ENCODE results near the gene ATP2A1.

The ATP2A1 gene

GRCh38 chr16:28912558-28912957, 34.3 kb downstream of the ATP2A1 start:
- H3K4me3 ChIP-seq (ENCODE audit: low read depth, low read length): no peak overlapping the region
- TF ChIP-seq CTCF (IDR thresholded peaks at IDR 0.05; ENCODE audit: low read depth, low read length): no peak

DNA sequence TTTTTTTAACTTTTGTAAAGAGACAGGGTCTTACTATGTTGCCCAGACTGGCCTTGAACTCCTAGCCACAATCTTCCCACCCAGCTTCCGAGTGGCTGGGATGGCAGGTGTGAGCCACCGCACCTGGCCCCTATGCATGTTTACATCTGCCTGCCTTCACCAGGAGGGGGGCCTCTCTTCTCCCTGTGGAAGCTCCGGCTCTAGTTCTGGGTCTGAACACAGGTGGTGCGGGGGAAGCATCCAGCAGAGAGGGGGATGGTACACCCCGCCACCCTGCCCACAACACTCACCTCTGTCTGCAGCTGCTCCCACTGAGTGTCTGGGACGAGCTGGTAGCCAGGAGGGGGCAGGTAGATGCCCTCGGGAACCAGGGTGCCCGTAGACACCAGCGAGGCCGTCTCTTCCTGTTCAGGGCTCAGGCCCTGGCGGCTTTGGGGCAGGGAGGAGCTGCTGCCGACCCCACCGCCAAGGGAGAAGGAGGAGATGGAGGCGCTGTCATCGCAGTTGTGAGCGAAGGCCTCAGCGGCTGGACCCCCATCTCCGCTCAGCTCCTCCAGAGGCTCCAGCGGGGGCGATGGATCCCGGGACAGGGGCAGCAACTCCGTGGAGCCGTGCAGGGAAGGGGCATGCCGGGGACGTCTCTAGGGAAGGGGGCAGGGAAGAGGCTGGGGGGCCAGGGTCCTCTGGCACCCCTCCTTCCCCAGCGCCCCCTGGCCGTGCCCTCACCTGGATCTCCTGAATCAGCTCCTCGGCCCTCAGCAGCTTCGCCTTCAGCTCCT, 35.8 kb downstream of the ATP2A1 start:
- no peak overlapping the region for H3K4me3 ChIP-seq (ENCODE audit: low read depth, low read length)
- TF ChIP-seq CTCF (IDR thresholded peaks at IDR 0.05; ENCODE audit: low read depth, low read length): no peak

- no peak overlapping the region for H3K4me3 ChIP-seq (ENCODE audit: low read depth, low read length)
- no peak for TF ChIP-seq CTCF (IDR thresholded peaks at IDR 0.05; ENCODE audit: low read depth, low read length)
Measured at GRCh38 chr16:28915181-28915580, 36.9 kb downstream of the ATP2A1 start.

- no peak for TF ChIP-seq CTCF (IDR thresholded peaks at IDR 0.05; ENCODE audit: low read depth, low read length)
- no peak overlapping the region for H3K4me3 ChIP-seq (ENCODE audit: low read depth, low read length)
Measured at GRCh38 chr16:28917095-28917494, 38.8 kb downstream of the ATP2A1 start.

- H3K4me3 ChIP-seq (ENCODE audit: low read depth, low read length): no peak overlapping the region
- TF ChIP-seq CTCF (IDR thresholded peaks at IDR 0.05; ENCODE audit: low read depth, low read length): no peak
Measured at GRCh38 chr16:28918698-28919097, 40.4 kb downstream of the ATP2A1 start.

GRCh38 chr16:28923231-28923587, 44.9 kb downstream of the ATP2A1 start:
- no peak for TF ChIP-seq CTCF (IDR thresholded peaks at IDR 0.05; ENCODE audit: low read depth, low read length)
- H3K4me3 ChIP-seq (ENCODE audit: low read depth, low read length): no peak overlapping the region

DNA sequence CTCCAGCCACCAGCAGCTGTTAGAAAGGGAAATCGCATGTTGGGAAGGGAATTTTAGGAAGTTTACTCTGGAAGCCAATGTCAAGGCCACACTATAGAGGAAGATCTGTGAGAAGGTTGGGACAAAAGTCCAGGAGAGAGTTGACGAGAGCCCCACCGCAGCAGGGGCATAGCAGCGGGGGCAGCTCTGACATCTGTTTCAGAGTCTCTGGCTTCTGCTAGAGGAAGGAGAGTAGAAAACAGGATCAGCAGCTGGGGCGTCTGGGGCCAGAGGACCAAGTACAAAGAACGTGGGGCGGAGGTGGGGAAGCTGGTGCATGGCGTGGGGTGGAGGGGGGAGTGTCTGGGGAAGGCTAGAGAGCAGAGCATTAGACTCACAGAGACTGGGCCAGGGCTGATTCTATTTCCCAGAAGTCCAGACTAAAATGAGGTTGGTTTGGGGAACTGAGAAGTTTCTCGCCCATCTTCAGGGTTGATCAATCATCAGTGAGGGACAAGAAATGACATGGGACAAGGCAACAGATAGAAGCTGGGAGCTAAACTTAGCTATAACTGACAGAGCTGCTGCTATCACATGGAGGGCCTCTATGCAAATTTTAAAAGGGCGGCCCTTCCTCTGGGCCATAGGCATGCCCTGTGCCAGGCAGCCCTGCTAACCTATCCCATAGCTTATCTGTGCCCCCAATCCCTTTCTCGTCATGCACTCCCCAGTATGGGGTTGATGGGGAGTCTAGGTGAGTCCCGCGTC, 45.5 kb downstream of the ATP2A1 start:
- H3K4me3 ChIP-seq (ENCODE audit: low read depth, low read length): no peak overlapping the region; the same call in 1 of the 2 replicates
- TF ChIP-seq CTCF (IDR thresholded peaks at IDR 0.05; ENCODE audit: low read depth, low read length): no peak
